Activated CD4-positive, alpha-beta T cell treated with anti-CD3 and anti-CD28 coated beads, Interleukin-2, amount 50 U/mL, for 16 hours (primary cell): ENCODE data around the gene COQ4.
A peak's percentile ranks its signal among the peaks of the same experiment; 100 is the strongest.
"Not testable (repeated sequence)": the region's sequence is repeated elsewhere in the genome, so short reads cannot be mapped to it uniquely, and the experiment has no call there.

Source experiments
- DNase-seq: peaks from one replicate; pipeline ENCODE4 v3.0.0-alpha.2; 2020

The COQ4 gene

DNA sequence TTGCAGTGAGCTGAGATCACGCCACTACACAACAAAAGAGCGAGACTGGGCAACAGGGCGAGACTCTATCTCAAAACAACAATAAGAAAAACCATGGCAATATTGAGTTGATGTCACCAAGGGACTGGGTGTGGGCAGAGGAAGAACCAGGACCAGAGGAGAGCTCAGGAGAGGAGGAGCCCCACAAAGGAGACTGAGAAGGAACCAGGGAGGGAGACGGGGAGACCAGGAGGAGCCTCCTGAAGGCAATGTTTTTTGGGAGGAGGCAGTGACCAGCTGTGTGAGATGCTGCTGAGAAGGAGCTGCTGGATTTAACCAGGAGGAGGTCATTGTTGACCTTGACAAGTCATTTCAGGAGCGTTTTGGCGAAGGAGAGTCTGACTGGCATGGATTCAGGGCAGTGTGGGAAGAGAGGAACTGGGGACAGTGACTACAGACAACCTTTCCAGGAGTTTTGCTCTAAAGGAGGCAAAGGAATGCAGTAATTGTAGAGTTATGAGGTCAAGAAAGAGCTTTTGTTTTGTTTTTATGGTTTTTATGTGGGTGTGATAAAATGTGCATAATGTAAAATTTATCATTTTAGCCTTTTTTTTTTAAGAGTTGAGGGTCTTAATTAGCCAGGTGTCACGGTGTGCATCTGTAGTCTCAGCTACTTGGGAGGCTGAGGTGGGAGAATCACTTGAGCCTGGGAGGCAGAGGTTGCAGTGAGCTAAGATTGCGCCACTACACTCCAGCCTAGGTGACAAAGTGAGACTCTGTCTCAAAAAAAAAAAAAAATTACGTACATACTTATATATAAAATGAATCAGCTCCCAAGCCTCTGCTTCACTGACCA is 18.3 kb upstream of the COQ4 start:
- DNase-seq = no peak

- DNase-seq = no peak
Observed at GRCh38 chr9:128304971-128305288, 17.7 kb upstream of the COQ4 start.

DNA sequence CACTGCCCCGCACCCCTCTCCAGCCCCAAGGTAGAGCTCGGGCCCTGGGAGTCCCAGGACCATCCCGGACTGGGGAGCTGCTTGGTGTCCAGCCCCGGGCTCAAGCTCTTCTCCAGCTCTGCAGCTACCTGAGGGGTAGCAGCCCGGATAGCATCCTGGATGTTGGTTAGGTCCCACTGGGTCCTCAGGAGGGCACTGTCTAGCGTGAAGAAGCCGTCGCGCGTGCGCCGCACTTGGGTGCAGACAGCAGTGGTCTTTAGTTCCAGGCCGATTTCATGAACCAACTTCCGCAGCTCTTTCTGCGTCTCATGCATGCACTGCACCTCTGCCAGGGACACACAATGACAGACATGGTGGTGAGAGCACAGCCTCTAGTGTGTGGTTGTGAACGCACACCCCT is 13.1 kb upstream of the COQ4 start:
- no peak for DNase-seq

GRCh38 chr9:128310461-128310860 is 12.2 kb upstream of the COQ4 start:
- no peak for DNase-seq

DNA sequence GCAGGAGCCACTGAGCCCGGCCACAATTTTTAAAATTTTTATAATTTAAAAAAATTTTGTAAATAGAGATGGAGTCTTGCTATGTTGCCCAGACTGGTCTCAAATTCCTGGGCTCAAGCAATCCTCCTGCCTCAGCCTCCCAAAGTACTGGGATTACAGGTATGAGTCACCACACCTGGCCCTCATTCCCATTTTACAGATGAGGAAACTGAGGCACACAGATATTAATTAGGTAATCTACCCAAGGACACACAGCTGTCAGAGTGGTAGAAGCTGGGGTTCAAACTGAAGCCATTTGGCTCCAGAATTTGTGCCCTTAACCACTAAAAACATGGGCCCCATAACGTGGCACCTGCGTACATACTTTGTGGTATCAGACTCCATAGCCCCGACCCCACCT is 7.9 kb upstream of the COQ4 start:
- no peak for DNase-seq

GRCh38 chr9:128316421-128316820 is 6.2 kb upstream of the COQ4 start:
- DNase-seq = no peak

GRCh38 chr9:128317629-128318028 is 5.0 kb upstream of the COQ4 start:
- DNase-seq = no peak

GRCh38 chr9:128321343-128321742 is 1.3 kb upstream of the COQ4 start:
- DNase-seq = no peak

DNA sequence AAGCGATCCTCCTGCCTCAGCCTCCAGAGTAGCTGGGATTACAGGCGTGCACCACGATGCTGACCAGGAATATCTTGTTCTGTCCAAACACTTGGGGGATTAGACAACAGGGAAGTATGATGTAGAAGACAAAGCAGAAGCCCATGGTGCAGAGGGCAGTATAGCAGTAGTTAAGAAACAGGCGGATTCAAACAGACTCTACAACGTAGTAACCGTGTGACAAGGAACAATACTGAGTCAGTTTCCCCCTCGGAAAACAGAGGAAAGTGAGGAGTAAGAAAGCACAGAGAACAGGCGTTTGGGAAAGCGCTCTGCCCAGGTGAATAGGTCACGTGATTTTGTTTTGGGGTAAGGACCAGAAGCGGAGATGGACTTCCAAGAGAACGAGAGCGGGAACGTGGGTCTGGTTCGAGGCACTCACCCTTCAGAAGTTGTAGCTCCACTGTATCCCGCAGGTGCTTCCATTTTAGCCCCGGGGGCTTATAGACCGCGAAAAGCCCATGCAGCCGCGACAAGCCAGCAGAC is 698 bp upstream of the COQ4 start:
- no peak for DNase-seq

GRCh38 chr9:128323212-128323730 is 632 bp downstream of the COQ4 start:
- DNase-seq = no peak

DNA sequence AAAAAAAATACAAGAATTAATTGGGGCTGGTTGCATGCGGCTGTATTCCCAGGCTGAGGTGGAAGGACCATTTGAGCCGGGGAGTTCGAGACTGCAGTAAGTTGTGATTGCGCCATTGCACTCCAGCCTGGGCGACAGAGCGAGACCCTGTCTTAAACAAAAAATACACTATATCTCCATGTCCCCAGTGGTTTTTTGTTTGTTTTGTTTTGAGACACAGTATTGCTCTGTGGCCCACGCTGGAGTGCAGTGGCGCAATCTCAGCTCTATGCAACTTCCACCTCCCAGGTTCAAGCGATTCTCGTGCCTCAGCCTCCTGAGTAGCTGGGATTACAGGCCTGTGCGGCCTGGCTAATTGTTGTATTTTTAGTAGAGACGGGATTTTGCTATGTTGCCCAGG is 1.2 kb downstream of the COQ4 start:
- DNase-seq = no peak

- DNase-seq = no peak
Observed at GRCh38 chr9:128324401-128324800, 1.8 kb downstream of the COQ4 start.

DNA sequence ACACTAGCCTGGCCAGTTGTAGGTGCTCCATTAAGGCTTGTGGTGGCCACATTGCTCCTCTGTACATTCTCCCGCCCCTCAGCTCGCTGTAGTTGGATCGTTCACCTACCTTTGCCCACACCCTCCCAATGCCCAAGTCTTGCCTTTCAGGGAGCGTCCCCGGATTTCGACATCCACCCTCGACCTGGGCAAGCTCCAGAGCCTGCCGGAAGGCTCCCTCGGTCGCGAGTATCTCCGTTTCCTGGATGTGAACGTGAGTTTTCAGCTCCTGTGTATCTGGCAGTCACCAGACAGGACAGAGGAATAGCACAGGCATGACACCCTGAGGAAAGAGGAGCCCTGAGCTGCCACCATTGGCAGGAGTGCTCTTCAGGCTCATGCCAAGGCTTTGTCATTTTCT is 3.0 kb downstream of the COQ4 start:
- no peak for DNase-seq

DNA sequence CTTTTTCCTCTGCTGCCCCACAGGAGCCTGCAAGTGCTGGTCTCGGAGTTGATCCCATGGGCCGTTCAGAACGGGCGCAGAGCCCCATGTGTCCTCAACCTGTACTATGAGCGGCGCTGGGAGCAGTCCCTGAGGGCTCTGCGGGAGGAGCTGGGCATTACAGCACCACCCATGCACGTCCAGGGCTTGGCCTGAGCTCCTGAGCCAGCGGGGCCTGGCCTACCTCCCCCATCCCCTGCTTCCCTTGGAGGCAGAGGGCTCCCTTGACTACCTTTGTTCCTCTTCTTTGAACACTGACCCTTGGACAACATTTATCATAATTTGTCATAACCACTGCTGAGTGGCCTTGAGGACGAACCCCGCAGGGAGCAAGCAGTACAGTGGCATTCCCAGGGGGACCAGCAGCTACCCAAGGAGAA is 10.8 kb downstream of the COQ4 start:
- DNase-seq = no peak

DNA sequence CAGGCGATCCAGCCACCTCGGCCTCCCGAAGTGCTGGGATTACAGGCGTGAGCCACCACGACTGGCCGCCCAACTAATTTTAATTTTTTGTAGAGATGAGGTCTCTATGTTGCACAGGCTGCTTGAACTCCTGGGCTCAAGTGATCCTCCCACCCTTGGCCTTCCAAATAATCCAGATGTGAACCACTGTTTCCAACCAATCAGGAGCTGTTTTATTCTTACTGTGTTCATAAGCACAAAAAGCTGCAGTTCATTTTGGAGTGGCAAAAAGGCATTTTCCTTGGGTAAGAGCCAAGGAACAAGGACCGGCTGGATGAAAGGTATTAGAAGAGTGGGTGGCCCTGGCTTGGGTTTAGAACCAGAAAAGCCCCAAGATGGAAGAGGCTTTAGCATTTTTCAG is 12.5 kb downstream of the COQ4 start:
- no peak for DNase-seq

DNA sequence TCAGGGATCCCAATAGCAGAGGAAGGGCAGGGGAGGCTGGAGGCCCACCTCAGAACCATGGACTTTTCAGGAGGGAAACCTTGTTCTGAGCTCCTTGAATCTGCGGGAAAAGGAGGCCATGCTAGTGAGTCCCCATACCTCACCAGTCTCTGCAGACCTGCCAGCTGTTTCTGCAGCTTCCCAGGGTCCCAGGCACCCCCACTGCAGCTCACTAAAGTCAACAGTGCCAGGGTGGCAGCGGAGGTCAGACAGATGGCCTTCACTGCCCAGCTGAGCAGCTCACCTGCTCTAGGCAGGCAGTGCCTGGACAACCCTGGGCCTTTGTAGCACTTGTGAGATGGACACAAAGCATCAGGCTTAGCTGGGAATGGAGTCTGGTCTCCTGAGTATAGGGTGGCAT is 13.3 kb downstream of the COQ4 start:
- no peak for DNase-seq

DNA sequence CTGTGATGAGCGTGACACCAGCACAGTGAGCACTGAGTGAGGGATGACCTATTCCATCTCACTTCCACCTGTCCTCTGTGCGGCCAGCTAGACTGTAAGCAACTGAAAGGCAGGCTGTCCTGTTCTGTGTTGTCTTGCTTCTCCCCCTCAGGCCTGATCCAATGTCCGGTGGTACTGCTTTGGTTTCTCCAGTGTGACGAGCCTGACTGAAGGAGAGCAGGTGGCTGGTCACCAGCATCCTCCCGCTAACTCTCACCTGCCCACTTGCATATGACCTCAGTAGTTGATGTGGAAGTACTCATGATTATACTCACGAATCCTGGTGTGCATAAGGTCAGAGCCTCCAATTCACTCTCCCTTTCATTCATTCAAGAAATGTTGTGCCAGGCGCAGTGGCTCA is 15.3 kb downstream of the COQ4 start:
- no peak for DNase-seq

GRCh38 chr9:128338852-128339614 is 16.4 kb downstream of the COQ4 start:
- DNase-seq = not testable (repeated sequence)

GRCh38 chr9:128339761-128340690 is 17.4 kb downstream of the COQ4 start, which contains the start of gene SLC27A4:
SLC27A4 (plus strand) TSS chr9:128340527; CDS start chr9:128343133, 2,606 bp downstream.
- peak; percentile 87 for DNase-seq

DNA sequence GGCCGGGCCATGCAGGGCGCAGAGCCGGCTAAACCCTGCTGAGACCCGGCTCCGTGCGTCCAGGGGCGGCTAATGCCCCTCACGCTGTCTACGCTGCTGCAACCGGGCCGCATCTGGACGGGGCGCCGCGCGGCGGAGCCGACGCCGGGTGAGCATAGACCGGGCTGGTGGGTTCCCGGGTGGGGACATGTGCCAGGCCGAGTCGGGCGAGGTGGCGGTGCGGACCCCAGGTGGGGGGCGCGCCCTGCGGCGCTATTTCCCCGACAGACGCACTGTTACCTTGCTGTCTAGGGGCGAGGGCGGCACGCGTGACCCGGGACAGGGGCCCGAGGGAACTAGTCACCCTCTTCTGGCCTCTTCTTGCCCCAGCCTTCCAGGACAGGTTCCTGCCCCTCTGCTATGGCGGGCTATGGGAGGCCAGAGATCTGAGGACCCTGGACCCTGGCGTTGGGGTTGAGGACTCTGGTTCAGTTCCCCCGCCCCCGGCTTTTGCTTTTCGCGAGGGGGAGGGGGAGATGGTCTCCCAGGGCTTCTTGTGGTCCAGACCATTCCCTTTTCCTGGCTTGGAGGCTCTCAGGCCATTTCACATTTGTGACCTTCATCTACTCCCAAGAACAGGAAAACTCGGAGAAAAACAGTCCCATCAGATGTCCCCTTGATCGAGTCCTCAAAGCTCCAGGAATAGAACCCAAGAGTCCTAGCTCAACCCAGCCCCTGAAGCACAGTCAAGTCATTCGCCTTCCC is 18.2 kb downstream of the COQ4 start:
- no peak for DNase-seq

- peak; percentile 85 for DNase-seq
Observed at GRCh38 chr9:128341435-128341849, 18.8 kb downstream of the COQ4 start.
